HepG2 (cell line): Measurements from ENCODE around the gene NPB. TPM values are rescaled to one million over a fixed set of nuclear protein-coding genes. Genes with fewer than 3 reads are reported as not detected.
A peak's percentile ranks its signal among the peaks of the same experiment; 100 is the strongest.

Source experiments
- CCAR2 ChIP-seq: fragments of 200-400 bp; formaldehyde crosslinking; optimal IDR thresholded peaks from 2 replicates; pipeline ENCODE3; 2018; ENCODE audit warnings: low read depth, mild to moderate bottlenecking, low read length, moderate library complexity
- HES4 ChIP-seq: sonication (generic); formaldehyde crosslinking; IDR thresholded peaks from 2 replicates; pipeline ENCODE4 v1.9.0; 2021; ENCODE audit warnings: mild to moderate bottlenecking, missing genetic modification reagents, borderline replicate concordance
- IRX3 ChIP-seq: sonication (generic); formaldehyde crosslinking; IDR thresholded peaks from 2 replicates; pipeline ENCODE4 v1.8.1; 2023; ENCODE audit warnings: mild to moderate bottlenecking, low read depth, missing genetic modification reagents, borderline replicate concordance
- ISX ChIP-seq: sonication (generic); formaldehyde crosslinking; conservative IDR thresholded peaks from 2 replicates; pipeline ENCODE4 v1.5.0; 2020; ENCODE audit warnings: missing genetic modification reagents
- KLF13 ChIP-seq: sonication (generic); formaldehyde crosslinking; IDR thresholded peaks from 2 replicates; pipeline ENCODE4 v1.4.0; 2020; ENCODE audit warnings: mild to moderate bottlenecking, missing genetic modification reagents
- MATR3 ChIP-seq: sonication (generic); formaldehyde crosslinking; IDR thresholded peaks from 2 replicates; pipeline ENCODE4 v1.4.0; 2020; ENCODE audit warnings: missing genetic modification reagents
- ZFP36L2 ChIP-seq: sonication (generic); formaldehyde crosslinking; IDR thresholded peaks from 2 replicates; pipeline ENCODE4 v1.4.0; 2020; ENCODE audit warnings: missing genetic modification reagents
- polyA plus RNA-seq, 8 experiments: library from polyadenylated mRNA; depleted of rRNA in 3 of 8; stranded (reverse) in 7 of 8; unstranded in 1 of 8; fragments of >200 nt; fragmentation: Illumina TruSeq in 4 of 8; extraction: Trizol in 4 of 8; gene quantifications; 2 replicates each; pipeline versions ENCODE4 v1.2.1 to v1.2.3, GENCODE V29; 2011 to 2016; ENCODE audit warnings: low read depth in 4 of 8, missing spikeins in 1 of 8, mixed read lengths in 1 of 8; ENCODE audit not compliant: insufficient read depth in 1 of 8
- total RNA-seq, 5 experiments: library from RNA; depleted of rRNA; stranded (reverse); fragments of >200 nt; fragmentation: Illumina TruSeq; extraction: Trizol; gene quantifications; 2 replicates each; pipeline ENCODE4 v1.2.3, GENCODE V29; 2016; ENCODE audit warnings: low read depth in 1 of 5
- TF ChIP-seq, protein P1 (sequence below): sonication (generic); formaldehyde crosslinking; IDR thresholded peaks from 2 replicates; pipeline ENCODE4 v1.4.0; 2020; ENCODE audit warnings: missing genetic modification reagents, borderline replicate concordance
- TF ChIP-seq, protein P2 (sequence below): IDR thresholded peaks from 2 replicates; pipeline ENCODE4 v1.6.1; 2016; ENCODE audit warnings: control low read depth
- TF ChIP-seq, protein P3 (sequence below): sonication (generic); formaldehyde crosslinking; IDR thresholded peaks from 2 replicates; pipeline ENCODE4 v1.9.0; 2021; ENCODE audit warnings: missing genetic modification reagents, mild to moderate bottlenecking, borderline replicate concordance
- TF ChIP-seq, protein P4 (sequence below): sonication (generic); formaldehyde crosslinking; IDR thresholded peaks from 2 replicates; pipeline ENCODE4 v1.8.1; 2022; ENCODE audit warnings: mild to moderate bottlenecking, missing genetic modification reagents
- TF ChIP-seq, protein P5 (sequence below): sonication (generic); formaldehyde crosslinking; IDR thresholded peaks from 2 replicates; pipeline ENCODE4 v1.4.0; 2020; ENCODE audit warnings: missing genetic modification reagents
- TF ChIP-seq, protein P6 (sequence below): sonication (generic); formaldehyde crosslinking; IDR thresholded peaks from 2 replicates; pipeline ENCODE4 v1.4.0; 2020; ENCODE audit warnings: mild to moderate bottlenecking, missing genetic modification reagents

The NPB gene
- total and polyA plus RNA-seq, 2 of the 13 experiments (the other 11 are each of a cell fraction or from before 2014, with no cell fraction given) = 0.11 to 0.93 TPM

DNA sequence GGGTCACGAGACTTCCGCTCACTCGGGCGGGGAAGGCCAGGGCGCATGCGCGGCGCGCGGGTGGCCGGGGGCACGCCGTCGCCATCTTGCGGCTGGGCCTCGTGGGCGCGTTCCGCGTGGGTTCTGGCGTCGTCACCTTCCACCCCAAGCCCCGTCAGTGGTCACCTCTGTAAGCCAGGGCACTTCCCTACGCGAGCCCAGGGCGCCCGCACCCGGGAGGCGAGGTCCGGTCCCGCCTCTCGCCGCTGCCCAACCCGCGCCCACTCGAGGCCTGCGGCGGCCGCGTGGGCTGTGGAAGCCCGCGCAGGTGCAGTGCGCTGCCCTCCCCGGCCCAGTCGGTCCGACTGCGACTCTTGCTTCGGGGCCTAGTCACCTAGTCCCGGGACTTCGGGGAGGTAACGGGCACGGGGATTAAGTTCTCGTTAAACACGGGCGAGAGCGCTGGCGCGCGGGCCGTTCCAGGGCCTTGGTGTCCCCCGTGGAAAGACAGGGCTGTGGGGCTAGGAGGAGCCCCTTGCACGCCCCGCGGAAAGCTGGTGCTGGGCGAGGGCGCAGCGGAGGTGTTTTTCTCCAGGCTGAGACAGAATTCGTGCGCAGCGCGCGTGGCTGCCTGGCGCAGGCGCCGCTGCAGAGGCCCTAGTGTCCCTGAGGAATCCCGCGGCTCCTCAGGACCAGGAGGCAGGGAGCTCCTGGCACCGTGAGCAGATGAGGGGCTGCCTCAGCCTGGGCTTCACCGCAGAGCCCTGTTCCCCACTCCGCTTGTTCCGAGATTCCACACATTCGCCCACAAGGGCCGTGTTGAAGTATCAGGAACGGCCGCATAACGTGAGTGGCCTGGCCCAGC is 30.4 kb upstream of the NPB start (continued):
- TF ChIP-seq, protein P1, sequence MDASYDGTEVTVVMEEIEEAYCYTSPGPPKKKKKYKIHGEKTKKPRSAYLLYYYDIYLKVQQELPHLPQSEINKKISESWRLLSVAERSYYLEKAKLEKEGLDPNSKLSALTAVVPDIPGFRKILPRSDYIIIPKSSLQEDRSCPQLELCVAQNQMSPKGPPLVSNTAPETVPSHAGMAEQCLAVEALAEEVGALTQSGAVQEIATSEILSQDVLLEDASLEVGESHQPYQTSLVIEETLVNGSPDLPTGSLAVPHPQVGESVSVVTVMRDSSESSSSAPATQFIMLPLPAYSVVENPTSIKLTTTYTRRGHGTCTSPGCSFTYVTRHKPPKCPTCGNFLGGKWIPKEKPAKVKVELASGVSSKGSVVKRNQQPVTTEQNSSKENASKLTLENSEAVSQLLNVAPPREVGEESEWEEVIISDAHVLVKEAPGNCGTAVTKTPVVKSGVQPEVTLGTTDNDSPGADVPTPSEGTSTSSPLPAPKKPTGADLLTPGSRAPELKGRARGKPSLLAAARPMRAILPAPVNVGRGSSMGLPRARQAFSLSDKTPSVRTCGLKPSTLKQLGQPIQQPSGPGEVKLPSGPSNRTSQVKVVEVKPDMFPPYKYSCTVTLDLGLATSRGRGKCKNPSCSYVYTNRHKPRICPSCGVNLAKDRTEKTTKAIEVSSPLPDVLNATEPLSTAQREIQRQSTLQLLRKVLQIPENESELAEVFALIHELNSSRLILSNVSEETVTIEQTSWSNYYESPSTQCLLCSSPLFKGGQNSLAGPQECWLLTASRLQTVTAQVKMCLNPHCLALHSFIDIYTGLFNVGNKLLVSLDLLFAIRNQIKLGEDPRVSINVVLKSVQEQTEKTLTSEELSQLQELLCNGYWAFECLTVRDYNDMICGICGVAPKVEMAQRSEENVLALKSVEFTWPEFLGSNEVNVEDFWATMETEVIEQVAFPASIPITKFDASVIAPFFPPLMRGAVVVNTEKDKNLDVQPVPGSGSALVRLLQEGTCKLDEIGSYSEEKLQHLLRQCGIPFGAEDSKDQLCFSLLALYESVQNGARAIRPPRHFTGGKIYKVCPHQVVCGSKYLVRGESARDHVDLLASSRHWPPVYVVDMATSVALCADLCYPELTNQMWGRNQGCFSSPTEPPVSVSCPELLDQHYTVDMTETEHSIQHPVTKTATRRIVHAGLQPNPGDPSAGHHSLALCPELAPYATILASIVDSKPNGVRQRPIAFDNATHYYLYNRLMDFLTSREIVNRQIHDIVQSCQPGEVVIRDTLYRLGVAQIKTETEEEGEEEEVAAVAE (CRISPR knock-in tag) = 0 out of 2 replicates have a peak, but pooled peaks have one; percentile 15
- TF ChIP-seq ISX (CRISPR knock-in tag) (no peak), KLF13 (peak; percentile 89; the same call in 1 of the 2 replicates), MATR3 (CRISPR knock-in tag) (peak; percentile 69; the same call in 1 of the 2 replicates), CCAR2 (no peak), IRX3 (CRISPR knock-in tag) (peak; percentile 91; the same call in 1 of the 2 replicates), HES4 (peak; percentile 99), ZFP36L2 (CRISPR knock-in tag) (no peak)
- TF ChIP-seq, protein P2, sequence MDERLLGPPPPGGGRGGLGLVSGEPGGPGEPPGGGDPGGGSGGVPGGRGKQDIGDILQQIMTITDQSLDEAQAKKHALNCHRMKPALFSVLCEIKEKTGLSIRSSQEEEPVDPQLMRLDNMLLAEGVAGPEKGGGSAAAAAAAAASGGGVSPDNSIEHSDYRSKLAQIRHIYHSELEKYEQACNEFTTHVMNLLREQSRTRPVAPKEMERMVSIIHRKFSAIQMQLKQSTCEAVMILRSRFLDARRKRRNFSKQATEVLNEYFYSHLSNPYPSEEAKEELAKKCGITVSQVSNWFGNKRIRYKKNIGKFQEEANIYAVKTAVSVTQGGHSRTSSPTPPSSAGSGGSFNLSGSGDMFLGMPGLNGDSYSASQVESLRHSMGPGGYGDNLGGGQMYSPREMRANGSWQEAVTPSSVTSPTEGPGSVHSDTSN (CRISPR knock-in tag) = no peak; the same call in 1 of the 2 replicates
- TF ChIP-seq, protein P3, sequence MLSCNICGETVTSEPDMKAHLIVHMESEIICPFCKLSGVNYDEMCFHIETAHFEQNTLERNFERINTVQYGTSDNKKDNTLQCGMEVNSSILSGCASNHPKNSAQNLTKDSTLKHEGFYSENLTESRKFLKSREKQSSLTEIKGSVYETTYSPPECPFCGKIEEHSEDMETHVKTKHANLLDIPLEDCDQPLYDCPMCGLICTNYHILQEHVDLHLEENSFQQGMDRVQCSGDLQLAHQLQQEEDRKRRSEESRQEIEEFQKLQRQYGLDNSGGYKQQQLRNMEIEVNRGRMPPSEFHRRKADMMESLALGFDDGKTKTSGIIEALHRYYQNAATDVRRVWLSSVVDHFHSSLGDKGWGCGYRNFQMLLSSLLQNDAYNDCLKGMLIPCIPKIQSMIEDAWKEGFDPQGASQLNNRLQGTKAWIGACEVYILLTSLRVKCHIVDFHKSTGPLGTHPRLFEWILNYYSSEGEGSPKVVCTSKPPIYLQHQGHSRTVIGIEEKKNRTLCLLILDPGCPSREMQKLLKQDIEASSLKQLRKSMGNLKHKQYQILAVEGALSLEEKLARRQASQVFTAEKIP (CRISPR knock-in tag) = no peak
- TF ChIP-seq, protein P4, sequence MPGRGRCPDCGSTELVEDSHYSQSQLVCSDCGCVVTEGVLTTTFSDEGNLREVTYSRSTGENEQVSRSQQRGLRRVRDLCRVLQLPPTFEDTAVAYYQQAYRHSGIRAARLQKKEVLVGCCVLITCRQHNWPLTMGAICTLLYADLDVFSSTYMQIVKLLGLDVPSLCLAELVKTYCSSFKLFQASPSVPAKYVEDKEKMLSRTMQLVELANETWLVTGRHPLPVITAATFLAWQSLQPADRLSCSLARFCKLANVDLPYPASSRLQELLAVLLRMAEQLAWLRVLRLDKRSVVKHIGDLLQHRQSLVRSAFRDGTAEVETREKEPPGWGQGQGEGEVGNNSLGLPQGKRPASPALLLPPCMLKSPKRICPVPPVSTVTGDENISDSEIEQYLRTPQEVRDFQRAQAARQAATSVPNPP = no peak
- TF ChIP-seq, protein P5, sequence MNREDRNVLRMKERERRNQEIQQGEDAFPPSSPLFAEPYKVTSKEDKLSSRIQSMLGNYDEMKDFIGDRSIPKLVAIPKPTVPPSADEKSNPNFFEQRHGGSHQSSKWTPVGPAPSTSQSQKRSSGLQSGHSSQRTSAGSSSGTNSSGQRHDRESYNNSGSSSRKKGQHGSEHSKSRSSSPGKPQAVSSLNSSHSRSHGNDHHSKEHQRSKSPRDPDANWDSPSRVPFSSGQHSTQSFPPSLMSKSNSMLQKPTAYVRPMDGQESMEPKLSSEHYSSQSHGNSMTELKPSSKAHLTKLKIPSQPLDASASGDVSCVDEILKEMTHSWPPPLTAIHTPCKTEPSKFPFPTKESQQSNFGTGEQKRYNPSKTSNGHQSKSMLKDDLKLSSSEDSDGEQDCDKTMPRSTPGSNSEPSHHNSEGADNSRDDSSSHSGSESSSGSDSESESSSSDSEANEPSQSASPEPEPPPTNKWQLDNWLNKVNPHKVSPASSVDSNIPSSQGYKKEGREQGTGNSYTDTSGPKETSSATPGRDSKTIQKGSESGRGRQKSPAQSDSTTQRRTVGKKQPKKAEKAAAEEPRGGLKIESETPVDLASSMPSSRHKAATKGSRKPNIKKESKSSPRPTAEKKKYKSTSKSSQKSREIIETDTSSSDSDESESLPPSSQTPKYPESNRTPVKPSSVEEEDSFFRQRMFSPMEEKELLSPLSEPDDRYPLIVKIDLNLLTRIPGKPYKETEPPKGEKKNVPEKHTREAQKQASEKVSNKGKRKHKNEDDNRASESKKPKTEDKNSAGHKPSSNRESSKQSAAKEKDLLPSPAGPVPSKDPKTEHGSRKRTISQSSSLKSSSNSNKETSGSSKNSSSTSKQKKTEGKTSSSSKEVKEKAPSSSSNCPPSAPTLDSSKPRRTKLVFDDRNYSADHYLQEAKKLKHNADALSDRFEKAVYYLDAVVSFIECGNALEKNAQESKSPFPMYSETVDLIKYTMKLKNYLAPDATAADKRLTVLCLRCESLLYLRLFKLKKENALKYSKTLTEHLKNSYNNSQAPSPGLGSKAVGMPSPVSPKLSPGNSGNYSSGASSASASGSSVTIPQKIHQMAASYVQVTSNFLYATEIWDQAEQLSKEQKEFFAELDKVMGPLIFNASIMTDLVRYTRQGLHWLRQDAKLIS = 0 out of 2 replicates have a peak, but pooled peaks have one; percentile 69
- TF ChIP-seq, protein P6, sequence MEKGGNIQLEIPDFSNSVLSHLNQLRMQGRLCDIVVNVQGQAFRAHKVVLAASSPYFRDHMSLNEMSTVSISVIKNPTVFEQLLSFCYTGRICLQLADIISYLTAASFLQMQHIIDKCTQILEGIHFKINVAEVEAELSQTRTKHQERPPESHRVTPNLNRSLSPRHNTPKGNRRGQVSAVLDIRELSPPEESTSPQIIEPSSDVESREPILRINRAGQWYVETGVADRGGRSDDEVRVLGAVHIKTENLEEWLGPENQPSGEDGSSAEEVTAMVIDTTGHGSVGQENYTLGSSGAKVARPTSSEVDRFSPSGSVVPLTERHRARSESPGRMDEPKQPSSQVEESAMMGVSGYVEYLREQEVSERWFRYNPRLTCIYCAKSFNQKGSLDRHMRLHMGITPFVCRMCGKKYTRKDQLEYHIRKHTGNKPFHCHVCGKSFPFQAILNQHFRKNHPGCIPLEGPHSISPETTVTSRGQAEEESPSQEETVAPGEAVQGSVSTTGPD = no peak
